Osteocyte (in vitro differentiated cells): ENCODE results near the gene CENPK. TPM values are rescaled to one million over a fixed set of nuclear protein-coding genes. Genes with fewer than 3 reads are reported as not detected.

Source experiments
- DNase-seq: peaks from one replicate; pipeline ENCODE4 v3.0.0; 2021; ENCODE audit warnings: mixed read lengths; ENCODE audit not compliant: unreplicated experiment; ENCODE audit errors: extremely low spot score
- H3K27ac Mint-ChIP-seq: one replicate; pipeline ENCODE4 v1.8.0; 2021; ENCODE audit warnings: mild to moderate bottlenecking, mixed read lengths; ENCODE audit not compliant: unreplicated experiment
- H3K27me3 Mint-ChIP-seq: one replicate; pipeline ENCODE4 v1.8.0; 2021; ENCODE audit warnings: mixed read lengths; ENCODE audit not compliant: unreplicated experiment
- H3K36me3 Mint-ChIP-seq: one replicate; pipeline ENCODE4 v1.8.0; 2021; ENCODE audit warnings: mixed read lengths; ENCODE audit not compliant: unreplicated experiment
- H3K4me1 Mint-ChIP-seq: one replicate; pipeline ENCODE4 v1.8.0; 2021; ENCODE audit warnings: mixed read lengths; ENCODE audit not compliant: unreplicated experiment
- H3K4me3 Mint-ChIP-seq: one replicate; pipeline ENCODE4 v1.8.0; 2021; ENCODE audit warnings: mild to moderate bottlenecking, moderate library complexity, mixed read lengths; ENCODE audit not compliant: unreplicated experiment
- H3K9me3 Mint-ChIP-seq: one replicate; pipeline ENCODE4 v1.8.0; 2021; ENCODE audit warnings: mixed read lengths; ENCODE audit not compliant: unreplicated experiment
- total RNA-seq: library from RNA; stranded (reverse); gene quantifications from 2 replicates; pipeline ENCODE4 v1.2.1, GENCODE V29; 2021
- TF ChIP-seq, protein P1 (sequence below): fragments of 200-600 bp; sonication (generic); IDR thresholded peaks from 2 replicates; pipeline ENCODE4 v1.5.0; 2021; ENCODE audit warnings: antibody characterized with exemption, mild to moderate bottlenecking, moderate library complexity

Gene CENPK
- total RNA-seq, 1 donor from 2014 or later: 11.3 TPM

DNA sequence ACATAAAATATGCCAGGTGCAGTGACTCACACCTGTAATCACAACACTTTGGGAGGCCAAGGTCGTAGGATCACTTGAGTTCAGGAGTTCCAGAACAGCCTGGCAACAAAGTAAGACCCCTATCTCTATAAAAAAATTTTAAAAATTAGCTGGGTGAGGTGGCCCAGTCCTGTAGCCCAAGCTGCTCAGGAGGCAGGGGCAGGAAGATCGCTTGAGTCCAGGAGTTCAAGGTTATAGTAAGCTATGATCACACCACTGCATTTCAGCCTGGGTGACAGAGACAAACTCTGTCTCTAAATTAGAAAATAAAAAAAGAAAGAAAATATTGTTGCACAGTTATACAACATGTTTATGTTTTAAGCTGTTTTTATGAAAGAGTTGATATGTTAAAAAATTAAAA, 6.8 kb downstream of the CENPK start:
- no peak for DNase-seq
- H3K36me3 Mint-ChIP-seq: no peaks in the 10 kb centered on the region
- H3K27me3 Mint-ChIP-seq: no peaks in the 10 kb centered on the region
- H3K27ac Mint-ChIP-seq: no peak overlapping the region
- H3K4me1 Mint-ChIP-seq: peaks cover 2% of the 10 kb centered on the region
- H3K9me3 Mint-ChIP-seq: no peaks in the 10 kb centered on the region
- H3K4me3 Mint-ChIP-seq: no peak overlapping the region
- TF ChIP-seq, protein P1, sequence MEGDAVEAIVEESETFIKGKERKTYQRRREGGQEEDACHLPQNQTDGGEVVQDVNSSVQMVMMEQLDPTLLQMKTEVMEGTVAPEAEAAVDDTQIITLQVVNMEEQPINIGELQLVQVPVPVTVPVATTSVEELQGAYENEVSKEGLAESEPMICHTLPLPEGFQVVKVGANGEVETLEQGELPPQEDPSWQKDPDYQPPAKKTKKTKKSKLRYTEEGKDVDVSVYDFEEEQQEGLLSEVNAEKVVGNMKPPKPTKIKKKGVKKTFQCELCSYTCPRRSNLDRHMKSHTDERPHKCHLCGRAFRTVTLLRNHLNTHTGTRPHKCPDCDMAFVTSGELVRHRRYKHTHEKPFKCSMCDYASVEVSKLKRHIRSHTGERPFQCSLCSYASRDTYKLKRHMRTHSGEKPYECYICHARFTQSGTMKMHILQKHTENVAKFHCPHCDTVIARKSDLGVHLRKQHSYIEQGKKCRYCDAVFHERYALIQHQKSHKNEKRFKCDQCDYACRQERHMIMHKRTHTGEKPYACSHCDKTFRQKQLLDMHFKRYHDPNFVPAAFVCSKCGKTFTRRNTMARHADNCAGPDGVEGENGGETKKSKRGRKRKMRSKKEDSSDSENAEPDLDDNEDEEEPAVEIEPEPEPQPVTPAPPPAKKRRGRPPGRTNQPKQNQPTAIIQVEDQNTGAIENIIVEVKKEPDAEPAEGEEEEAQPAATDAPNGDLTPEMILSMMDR: no peak

DNA sequence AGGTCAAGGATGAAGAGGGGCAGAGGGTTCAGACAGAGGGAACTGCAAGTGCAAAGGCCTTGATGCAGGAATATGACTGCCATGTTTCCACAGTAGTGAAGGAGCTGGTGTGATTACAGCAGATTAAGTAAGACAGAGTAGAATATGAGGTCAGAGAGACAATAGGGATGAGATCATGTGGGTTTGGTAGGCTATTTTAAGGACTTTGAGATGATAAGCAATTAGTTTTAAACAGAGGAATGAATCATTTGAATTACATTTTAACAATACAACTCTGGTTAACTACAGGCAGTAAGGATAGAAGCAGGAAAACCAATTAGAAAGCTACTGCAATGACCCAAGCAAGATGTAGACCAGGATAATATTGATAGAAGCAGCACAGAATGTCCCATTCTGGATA, 7.7 kb downstream of the CENPK start:
- no peak for DNase-seq
- H3K27me3 Mint-ChIP-seq: no peaks in the 10 kb centered on the region

DNA sequence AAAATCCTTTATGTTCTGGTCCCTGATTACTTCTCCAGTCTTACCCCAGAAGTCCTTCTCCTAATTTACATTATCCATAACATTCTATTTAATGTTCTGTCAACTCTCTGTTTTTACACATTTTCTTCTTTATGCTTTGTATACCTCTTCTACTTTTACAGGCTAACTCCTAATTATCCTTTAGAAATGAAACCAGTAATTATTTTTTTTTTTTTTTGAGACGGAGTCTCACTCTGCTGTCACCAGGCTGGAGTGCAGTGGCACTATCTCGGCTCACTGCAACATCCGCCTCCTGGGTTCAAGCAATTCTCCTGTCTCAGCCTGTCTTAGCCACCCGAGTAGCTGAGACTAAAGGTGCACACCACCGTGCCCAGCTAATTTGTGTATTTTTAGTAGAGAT, 9.0 kb downstream of the CENPK start:
- Mint-ChIP-seq H3K4me1 (no peaks in the 10 kb centered on the region), H3K27me3 (no peaks in the 10 kb centered on the region), H3K36me3 (peaks cover 3% of the 10 kb centered on the region), H3K27ac (no peak overlapping the region), H3K4me3 (no peak overlapping the region), H3K9me3 (no peaks in the 10 kb centered on the region)
- TF ChIP-seq, protein P1: no peak
- no peak for DNase-seq

More for the DNA sequence above, 7.7 kb downstream of the CENPK start:
- Mint-ChIP-seq H3K9me3 (no peaks in the 10 kb centered on the region), H3K36me3 (peaks cover under 1% of the 10 kb centered on the region), H3K27ac (no peak overlapping the region), H3K4me3 (no peak overlapping the region), H3K4me1 (no peaks in the 10 kb centered on the region)
- TF ChIP-seq, protein P1: no peak

DNA sequence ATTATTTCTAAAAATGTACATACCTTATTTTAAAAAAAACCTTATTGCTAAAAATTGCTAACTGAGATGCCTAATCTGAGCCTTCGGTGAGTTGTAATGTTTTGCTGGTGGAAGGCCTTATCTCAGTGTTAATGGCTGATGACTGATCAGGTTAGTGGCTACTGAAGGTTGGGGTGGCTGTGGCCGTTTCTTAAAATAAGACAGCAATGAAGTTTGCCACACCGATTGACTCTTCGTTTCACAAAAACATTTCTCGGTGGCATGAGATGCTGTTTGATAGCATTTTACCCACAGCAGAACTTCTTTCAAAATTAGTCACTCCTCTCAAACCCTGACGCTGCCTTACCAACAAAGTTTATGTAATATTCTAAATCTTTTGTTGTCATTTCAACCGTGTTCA, 14.7 kb downstream of the CENPK start:
- DNase-seq: no peak
- Mint-ChIP-seq H3K9me3 (no peaks in the 10 kb centered on the region), H3K4me1 (peaks cover 1% of the 10 kb centered on the region), H3K27me3 (no peaks in the 10 kb centered on the region), H3K4me3 (no peak overlapping the region), H3K36me3 (peaks cover 3% of the 10 kb centered on the region), H3K27ac (no peak overlapping the region)
- TF ChIP-seq, protein P1: no peak

DNA sequence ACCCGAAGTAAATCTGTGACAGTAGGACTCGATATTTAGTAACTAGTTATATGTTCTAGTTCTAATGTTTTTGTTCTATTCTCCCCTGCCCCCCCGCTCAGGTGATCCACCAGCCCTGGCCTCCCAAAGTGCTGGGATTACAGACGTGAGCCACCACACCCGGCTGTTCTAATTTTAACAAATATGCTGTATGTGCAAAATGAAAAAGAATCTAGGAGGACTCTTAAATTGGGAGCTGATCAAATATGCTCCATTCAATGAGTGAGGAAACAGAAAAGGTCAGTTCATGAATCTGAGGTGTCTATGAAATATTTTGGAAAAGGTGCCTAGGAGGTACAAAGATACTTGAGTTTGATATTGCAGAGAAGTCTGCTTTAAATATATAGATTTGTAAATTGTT, 16.8 kb downstream of the CENPK start:
- TF ChIP-seq, protein P1: no peak
- Mint-ChIP-seq H3K4me1 (peaks cover 1% of the 10 kb centered on the region), H3K4me3 (no peak overlapping the region), H3K36me3 (peaks cover 5% of the 10 kb centered on the region), H3K9me3 (no peaks in the 10 kb centered on the region), H3K27ac (no peak overlapping the region), H3K27me3 (no peaks in the 10 kb centered on the region)
- DNase-seq: no peak
